ENCODE measurements around the gene PLD1.

PLD1 gene

GRCh38 chr3:171622126-171622525, 188.2 kb downstream of the PLD1 start:
- no peak overlapping the region for H3K4me3 ChIP-seq (ENCODE audit: low read depth, low read length)
- no peaks in the 10 kb centered on the region; the same call in 1 of the 2 replicates for H3K4me1 ChIP-seq
- H3K27me3 ChIP-seq = no peaks in the 10 kb centered on the region
- DNase-seq = no peak
- TF ChIP-seq, protein P1, sequence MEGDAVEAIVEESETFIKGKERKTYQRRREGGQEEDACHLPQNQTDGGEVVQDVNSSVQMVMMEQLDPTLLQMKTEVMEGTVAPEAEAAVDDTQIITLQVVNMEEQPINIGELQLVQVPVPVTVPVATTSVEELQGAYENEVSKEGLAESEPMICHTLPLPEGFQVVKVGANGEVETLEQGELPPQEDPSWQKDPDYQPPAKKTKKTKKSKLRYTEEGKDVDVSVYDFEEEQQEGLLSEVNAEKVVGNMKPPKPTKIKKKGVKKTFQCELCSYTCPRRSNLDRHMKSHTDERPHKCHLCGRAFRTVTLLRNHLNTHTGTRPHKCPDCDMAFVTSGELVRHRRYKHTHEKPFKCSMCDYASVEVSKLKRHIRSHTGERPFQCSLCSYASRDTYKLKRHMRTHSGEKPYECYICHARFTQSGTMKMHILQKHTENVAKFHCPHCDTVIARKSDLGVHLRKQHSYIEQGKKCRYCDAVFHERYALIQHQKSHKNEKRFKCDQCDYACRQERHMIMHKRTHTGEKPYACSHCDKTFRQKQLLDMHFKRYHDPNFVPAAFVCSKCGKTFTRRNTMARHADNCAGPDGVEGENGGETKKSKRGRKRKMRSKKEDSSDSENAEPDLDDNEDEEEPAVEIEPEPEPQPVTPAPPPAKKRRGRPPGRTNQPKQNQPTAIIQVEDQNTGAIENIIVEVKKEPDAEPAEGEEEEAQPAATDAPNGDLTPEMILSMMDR (IDR thresholded peaks at IDR 0.05; ENCODE audit: low read depth, low read length) = no peak
- no peaks in the 10 kb centered on the region; the same call in 1 of the 2 replicates for H3K9me3 ChIP-seq
- H3K36me3 ChIP-seq = no peaks in the 10 kb centered on the region

GRCh38 chr3:171620825-171621434, 189.4 kb downstream of the PLD1 start:
- H3K4me3 ChIP-seq (ENCODE audit: low read depth, low read length) = no peak overlapping the region
- no peaks in the 10 kb centered on the region for H3K27me3 ChIP-seq
- no peaks in the 10 kb centered on the region for H3K36me3 ChIP-seq
- no peaks in the 10 kb centered on the region; the same call in 1 of the 2 replicates for H3K9me3 ChIP-seq
- DNase-seq = no peak
- H3K4me1 ChIP-seq = no peaks in the 10 kb centered on the region; the same call in 1 of the 2 replicates
- TF ChIP-seq, protein P1 (IDR thresholded peaks at IDR 0.05; ENCODE audit: low read depth, low read length) = no peak

- Histone ChIP-seq H3K9me3 (no peaks in the 10 kb centered on the region; the same call in 1 of the 2 replicates), H3K4me3 (ENCODE audit: low read depth, low read length) (no peak overlapping the region), H3K36me3 (no peaks in the 10 kb centered on the region), H3K27me3 (no peaks in the 10 kb centered on the region), H3K4me1 (no peaks in the 10 kb centered on the region; the same call in 1 of the 2 replicates)
- no peak for DNase-seq
- TF ChIP-seq, protein P1 (IDR thresholded peaks at IDR 0.05; ENCODE audit: low read depth, low read length) = no peak
Measured at GRCh38 chr3:171616798-171617197, 193.5 kb downstream of the PLD1 start.

DNA sequence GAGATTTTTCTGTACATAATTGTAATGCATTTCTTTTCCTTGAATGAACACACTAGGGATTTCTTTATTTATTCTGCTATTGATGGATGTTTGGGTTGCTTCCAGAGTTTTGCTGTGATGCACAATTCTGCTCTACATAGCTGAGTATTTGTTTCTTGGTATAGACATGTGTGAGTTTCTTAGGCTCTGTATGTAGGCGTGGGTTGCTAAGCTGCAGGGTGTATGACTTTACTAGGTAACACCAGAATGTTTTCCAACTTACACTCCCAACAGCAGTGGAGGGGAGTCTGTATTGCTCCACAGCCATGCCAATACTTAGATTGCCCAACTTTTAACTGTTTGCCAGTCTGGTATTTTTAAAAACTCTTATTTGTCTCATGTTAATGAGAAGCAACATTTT, 194.6 kb downstream of the PLD1 start:
- H3K9me3 ChIP-seq = no peaks in the 10 kb centered on the region; the same call in 1 of the 2 replicates
- H3K4me1 ChIP-seq = no peaks in the 10 kb centered on the region; the same call in 1 of the 2 replicates
- H3K27me3 ChIP-seq = no peaks in the 10 kb centered on the region
- no peak for DNase-seq
- H3K4me3 ChIP-seq (ENCODE audit: low read depth, low read length) = no peak overlapping the region
- no peaks in the 10 kb centered on the region for H3K36me3 ChIP-seq
- TF ChIP-seq, protein P1 (IDR thresholded peaks at IDR 0.05; ENCODE audit: low read depth, low read length) = no peak

- Histone ChIP-seq H3K4me1 (no peaks in the 10 kb centered on the region; the same call in 1 of the 2 replicates), H3K9me3 (no peaks in the 10 kb centered on the region; the same call in 1 of the 2 replicates), H3K36me3 (no peaks in the 10 kb centered on the region), H3K4me3 (ENCODE audit: low read depth, low read length) (no peak overlapping the region), H3K27me3 (no peaks in the 10 kb centered on the region)
- TF ChIP-seq, protein P1 (IDR thresholded peaks at IDR 0.05; ENCODE audit: low read depth, low read length) = no peak
- no peak for DNase-seq
Measured at GRCh38 chr3:171615281-171615680, 195.0 kb downstream of the PLD1 start.

DNA sequence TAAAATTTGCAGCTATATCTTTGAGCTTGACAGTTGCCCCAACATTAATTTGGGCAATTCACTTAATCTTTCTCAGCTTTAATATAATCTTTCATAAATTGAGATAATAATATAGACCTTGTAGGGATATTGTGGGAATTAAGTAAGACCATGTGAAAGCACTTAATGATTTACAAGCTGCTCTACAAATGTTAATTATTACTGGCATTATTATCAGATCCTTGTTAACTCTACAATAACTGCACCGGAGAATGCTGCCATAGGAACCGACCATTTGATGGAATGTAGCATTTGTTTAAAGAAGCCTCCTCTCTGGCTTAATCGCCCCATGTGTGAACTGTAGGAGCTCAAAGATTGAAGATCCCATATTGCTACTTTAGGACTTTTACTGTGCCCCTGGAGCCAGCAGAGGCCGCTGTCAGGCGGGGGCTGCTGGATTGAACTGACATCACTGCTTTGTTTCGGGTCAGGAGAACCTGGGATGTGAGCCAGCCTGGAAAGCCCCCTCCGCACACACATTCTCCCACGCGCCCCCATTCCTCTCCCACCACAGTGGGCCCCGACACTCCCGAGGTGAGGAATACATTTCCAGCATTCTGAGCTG, 195.9 kb downstream of the PLD1 start:
- no peaks in the 10 kb centered on the region; the same call in 1 of the 2 replicates for H3K9me3 ChIP-seq
- no peak overlapping the region for H3K4me3 ChIP-seq (ENCODE audit: low read depth, low read length)
- no peaks in the 10 kb centered on the region for H3K27me3 ChIP-seq
- no peaks in the 10 kb centered on the region; the same call in 1 of the 2 replicates for H3K4me1 ChIP-seq
- DNase-seq = peak; percentile 11
- TF ChIP-seq, protein P1 (IDR thresholded peaks at IDR 0.05; ENCODE audit: low read depth, low read length) = peak; percentile 43
- no peaks in the 10 kb centered on the region for H3K36me3 ChIP-seq

Measured in BE2C (cell line).